GM19035 (cell line): ENCODE data around the gene CDK16.

ENCODE experiments used
- ATAC-seq: cut with Tn5 transposase; IDR thresholded peaks from one replicate; pipeline ENCODE4 v1.9.1; 2021; ENCODE audit not compliant: unreplicated experiment

The CDK16 gene

DNA sequence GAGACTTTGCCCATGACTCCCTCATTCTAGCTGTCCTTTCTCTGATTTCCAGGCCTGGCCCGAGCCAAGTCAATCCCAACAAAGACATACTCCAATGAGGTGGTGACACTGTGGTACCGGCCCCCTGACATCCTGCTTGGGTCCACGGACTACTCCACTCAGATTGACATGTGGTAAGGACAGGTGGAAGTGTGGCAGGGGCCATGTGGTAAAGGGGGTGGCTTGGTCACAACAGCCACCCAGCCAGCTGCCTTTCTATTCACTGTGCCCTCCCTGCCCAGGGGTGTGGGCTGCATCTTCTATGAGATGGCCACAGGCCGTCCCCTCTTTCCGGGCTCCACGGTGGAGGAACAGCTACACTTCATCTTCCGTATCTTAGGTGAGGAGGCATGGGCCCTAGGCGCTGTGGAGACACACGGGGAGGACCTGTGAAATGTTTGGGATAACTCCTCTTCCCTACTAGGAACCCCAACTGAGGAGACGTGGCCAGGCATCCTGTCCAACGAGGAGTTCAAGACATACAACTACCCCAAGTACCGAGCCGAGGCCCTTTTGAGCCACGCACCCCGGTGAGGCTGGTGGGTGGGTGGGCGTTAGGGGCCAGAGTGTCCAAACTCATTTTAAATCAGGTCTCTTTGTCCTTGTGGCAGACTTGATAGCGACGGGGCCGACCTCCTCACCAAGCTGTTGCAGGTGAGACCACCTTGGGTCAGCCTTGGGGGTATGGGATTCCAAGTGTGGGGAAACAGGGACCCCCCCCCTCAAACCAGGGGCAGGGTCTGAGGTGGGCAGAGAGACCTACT lies 8.3 kb downstream of the CDK16 start:
- no peak for ATAC-seq

- ATAC-seq = no peak
These were observed 8.8 kb downstream of the CDK16 start for GRCh38 chrX:47227334-47227583.

- no peak for ATAC-seq
These were observed 10.2 kb downstream of the CDK16 start for GRCh38 chrX:47228550-47229270.

- no peak for ATAC-seq
These were observed 10.9 kb downstream of the CDK16 start for GRCh38 chrX:47229427-47229826.

DNA sequence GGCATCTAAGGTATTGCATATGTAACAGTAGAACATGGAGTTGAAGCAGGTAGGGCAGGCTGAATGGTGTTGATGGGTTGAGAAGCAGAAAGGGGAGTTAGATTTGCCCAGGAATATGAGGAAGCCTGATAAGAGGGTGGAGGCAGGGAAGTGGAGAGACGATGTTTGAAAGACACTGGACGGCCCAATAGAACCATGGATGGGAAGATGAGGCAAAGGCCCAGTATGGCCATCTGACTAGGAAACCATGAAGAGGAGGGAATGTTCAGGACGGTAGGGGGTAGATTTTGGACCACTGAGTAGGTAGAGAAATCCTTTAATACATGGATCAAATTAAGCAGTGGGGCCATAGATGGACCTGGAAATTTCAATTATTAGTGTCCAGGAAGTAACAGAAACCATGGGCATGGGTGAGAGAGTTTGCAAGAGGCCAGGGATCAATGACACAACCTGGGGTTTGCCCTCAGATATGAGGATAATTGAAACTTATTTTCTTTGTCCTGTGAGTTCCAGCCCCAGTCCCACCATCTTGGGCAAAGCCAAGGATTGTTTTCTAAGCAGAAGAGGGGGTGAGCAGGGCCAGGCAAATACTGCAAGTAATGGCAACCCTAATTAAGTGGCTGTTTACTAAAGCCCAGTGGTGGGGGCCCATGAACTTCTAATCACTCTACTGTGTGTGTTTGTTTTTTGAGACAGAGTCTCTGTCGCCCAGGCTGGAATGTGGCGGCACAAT lies 11.8 kb downstream of the CDK16 start:
- no peak for ATAC-seq

DNA sequence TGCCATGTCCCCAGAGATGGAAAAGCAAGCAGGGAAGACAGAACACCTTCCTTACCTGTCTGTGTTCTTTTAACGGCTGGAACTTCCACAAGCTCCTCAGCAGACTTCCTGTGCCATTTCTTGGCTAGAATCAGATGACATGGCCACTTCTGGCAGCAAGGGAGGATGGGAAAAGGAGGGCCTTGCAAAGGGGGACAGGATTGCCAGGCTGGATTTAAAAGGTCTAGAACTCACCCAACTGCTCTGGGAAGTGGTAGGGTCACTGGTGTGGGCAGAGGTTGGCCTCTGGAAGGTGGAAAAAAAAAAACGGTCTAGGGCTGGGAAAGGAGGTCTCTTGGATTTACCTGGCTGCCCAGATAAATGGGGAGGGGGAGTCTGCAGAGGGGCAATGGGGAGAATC lies 12.7 kb downstream of the CDK16 start:
- no peak for ATAC-seq

DNA sequence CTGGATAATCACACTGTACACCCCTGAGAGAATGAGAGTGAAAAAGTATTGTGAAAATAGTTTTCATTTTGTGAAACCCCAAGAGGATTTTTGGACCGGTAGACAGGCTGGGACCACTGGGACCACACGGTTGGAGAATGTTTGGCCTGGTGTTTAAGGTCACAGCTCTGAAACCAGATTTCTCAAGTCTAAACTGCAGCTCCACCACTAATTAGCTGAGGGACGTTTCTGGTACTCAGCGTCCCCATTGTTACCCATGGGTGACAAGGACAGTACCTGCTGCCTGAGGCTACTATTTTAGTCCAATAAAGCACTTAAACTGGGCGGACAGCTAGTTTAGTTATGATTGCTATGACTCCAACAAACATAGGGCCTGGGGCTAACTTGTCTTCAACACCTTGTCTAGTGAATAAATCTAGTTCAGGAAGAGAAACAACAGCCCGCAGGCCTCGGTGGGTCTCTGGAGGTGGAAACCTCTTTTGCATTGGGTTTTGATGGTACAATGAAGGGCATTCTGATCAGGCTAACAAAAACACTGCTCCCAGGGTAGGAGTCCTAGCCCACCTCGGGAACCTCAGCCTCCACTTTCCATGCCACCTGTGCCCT lies 13.8 kb downstream of the CDK16 start:
- no peak for ATAC-seq

DNA sequence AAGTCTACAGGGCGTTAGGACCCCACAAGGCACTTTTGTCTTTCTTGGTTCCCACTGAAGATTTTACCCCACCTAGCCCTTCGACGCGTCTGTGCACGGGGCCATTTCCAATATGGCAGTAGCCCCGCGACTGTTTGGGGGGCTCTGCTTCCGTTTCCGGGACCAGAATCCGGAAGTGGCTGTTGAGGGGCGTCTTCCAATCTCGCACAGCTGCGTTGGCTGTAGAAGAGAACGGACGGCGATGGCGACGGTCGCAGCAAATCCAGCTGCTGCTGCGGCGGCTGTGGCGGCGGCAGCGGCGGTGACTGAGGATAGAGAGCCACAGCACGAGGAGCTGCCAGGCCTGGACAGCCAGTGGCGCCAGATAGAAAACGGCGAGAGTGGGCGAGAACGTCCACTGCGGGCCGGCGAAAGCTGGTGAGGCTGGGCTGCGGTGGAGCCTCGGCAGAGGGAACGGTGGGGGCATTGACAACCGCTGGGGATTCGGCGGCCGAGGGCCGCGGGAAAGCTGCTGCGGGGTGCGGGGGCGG lies 14.4 kb downstream of the CDK16 start, which contains the start of gene USP11:
Gene USP11, plus strand, starts transcription at position 207 of the 530 bp plus-strand sequence. Its CDS starts 35 bp downstream, at position 242.
- peak; percentile 23 for ATAC-seq

GRCh38 chrX:47233333-47234113 lies 15.0 kb downstream of the CDK16 start:
- ATAC-seq = peak; percentile 90

DNA sequence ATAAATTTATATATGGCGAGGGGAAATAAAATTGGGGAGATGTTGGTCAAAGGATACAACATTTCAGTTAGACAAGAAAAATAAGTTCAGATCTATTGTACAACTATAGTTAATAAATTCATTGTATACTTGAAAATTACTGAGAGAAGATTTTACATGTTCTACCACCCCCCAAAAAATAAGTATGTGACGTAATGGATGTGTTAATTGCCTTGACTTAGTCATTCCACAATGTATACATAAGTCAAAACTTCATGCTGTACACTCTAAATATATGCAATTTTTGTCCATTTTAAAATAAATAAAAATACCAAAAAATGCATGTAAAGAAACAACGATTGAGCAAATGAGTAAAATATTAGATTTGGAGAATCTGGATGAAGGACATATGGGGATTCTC lies 16.1 kb downstream of the CDK16 start:
- ATAC-seq = no peak

DNA sequence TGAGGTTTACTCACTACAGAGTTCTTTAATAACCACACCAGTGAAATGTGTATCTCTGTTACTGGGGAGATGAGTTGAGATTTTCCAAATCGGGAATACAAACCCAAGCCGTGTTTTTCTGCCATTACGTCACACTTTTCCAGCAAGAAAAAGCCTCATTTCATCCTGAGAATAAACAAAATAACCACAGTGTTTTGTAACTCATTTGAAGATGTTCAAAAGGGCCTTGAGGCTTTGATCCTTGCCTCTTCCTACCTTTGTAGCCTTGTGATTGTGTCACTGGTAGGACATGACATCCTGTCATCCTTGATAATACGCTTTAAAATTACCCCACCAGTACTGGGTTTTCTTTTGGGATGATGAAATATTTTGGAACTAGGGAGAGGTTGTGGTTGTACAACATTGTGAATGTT lies 17.2 kb downstream of the CDK16 start:
- no peak for ATAC-seq

GRCh38 chrX:47239199-47239598 lies 20.7 kb downstream of the CDK16 start:
- no peak for ATAC-seq

DNA sequence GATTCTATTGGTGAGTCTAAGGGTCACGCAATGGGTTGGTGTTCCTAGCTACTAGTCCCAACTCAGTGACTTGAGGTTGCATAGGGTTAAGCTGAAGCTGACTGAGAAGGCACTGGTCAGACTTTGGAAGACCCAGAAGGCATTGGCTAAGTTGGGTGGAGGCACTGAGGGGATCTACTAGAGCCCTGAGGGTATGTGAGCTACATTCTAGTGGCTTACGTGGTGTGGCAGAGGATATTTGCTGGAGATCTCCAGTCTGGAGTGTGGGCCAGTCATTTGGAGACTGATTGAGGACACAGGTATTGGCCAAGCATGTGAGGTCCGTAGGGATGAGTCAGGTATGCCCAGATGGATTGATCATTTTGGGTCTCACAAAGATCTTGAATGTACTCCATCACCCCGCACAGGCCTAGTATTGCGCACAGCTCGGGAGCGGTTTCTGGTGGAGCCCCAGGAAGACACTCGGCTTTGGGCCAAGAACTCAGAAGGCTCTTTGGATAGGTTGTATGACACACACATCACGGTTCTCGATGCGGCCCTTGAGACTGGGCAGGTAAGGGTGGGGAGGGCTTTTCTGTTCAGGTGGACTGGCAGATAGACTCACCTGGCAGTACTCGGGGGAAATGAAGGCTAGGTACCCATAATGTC lies 21.5 kb downstream of the CDK16 start:
- no peak for ATAC-seq

DNA sequence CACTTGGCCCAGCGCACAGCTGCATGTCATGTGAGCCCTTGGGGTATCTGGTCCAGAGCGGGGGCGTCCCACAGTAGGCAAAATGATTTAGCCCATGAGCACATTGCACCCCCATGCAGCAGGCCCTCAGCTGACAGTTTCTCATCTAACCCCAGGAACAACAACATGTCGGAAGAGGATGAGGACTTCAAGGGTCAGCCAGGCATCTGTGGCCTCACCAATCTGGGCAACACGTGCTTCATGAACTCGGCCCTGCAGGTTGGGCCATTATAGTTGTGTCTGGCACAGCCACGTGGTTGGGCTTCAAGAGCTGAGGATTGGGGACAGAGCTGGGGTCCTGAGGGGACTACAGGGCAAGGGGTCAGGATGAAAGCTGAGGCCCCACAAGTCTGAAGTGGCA lies 22.1 kb downstream of the CDK16 start:
- no peak for ATAC-seq

GRCh38 chrX:47241201-47242011 lies 22.9 kb downstream of the CDK16 start:
- no peak for ATAC-seq

DNA sequence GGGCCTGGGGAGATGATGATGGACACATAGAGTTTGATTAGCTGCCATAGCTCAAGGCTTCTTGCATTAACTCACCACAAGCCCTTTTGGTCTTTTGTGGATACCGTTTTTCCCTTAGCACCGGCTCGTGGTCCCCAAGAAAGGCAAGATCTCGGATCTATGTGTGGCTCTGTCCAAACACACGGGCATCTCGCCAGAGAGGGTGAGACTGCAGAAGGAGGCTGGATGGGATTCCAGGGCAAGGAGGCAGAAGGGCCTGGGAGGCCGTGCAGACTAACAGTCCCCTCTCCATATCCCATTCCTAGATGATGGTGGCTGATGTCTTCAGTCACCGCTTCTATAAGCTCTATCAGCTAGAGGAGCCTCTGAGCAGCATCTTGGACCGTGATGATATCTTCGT lies 23.8 kb downstream of the CDK16 start:
- ATAC-seq = no peak

DNA sequence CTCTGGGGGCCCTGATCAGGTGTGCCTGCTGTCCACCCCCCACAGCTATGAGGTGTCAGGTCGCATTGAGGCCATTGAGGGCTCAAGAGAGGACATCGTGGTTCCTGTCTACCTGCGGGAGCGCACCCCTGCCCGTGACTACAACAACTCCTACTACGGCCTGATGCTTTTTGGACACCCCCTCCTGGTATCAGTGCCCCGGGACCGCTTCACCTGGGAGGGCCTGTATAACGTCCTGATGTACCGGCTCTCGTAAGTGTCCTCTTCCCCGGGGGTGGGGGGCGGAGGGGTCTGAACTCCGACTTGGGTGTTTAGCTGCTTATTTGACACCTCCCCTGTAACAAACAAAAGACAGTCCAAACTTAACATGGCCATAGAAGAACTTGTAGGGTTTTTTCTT lies 24.9 kb downstream of the CDK16 start:
- no peak for ATAC-seq

DNA sequence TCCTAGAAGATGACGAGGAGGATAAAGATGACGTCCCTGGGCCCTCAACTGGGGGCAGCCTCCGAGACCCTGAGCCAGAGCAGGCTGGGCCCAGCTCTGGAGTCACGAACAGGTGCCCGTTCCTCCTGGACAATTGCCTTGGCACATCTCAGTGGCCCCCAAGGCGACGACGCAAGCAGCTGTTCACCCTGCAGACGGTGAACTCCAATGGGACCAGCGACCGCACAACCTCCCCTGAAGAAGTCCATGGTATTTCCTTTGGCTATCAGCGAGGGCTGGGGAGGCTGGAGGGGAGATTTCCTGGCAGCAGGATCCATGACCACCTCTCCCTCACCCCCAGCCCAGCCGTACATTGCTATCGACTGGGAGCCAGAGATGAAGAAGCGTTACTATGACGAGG lies 26.2 kb downstream of the CDK16 start:
- no peak for ATAC-seq

GRCh38 chrX:47245156-47245555 lies 26.7 kb downstream of the CDK16 start:
- no peak for ATAC-seq
